Renal pelvis (tissue), 12 donors: ENCODE data around the gene MFSD11. TPM values are rescaled to one million over a fixed set of nuclear protein-coding genes. Genes with fewer than 3 reads are reported as not detected.
"Not testable (repeated sequence)": the region's sequence is repeated elsewhere in the genome, so short reads cannot be mapped to it uniquely, and the experiment has no call there.

ENCODE experiments used
- DNase-seq: peaks from one replicate; pipeline ENCODE4 v3.0.0-alpha.2; 2013
- long read RNA-seq, 16 experiments: transcript quantifications; one replicate each; lab custom pipeline, GENCODE V29; 2026
- polyA plus RNA-seq, 3 donors: library from polyadenylated mRNA; unstranded; fragments of 120-200 nt; gene quantifications; one replicate each; pipeline ENCODE4 v1.2.1, GENCODE V29; 2013; ENCODE audit not compliant: insufficient read length in 3 of 3

Gene MFSD11
- 10 to 100 TPM; 20.6 to 33.3 (median 27.4) TPM for polyA plus RNA-seq
- long read RNA-seq, donor 1, partial matches to known transcripts, result 0 of 5 reads
- long read RNA-seq, donor 1, other reads (novel, unspliced or antisense), result 0 of 5 reads
- long read RNA-seq, donor 2, partial matches to known transcripts, result 0 of 5 reads
- long read RNA-seq, donor 2, other reads (novel, unspliced or antisense), result 0 of 5 reads
- long read RNA-seq, donor 3, partial matches to known transcripts, result 0 of 9 reads
- long read RNA-seq, donor 3, other reads (novel, unspliced or antisense), result 0 of 9 reads
- long read RNA-seq, donor 4, partial matches to known transcripts, result 0 of 3 reads
- long read RNA-seq, donor 4, other reads (novel, unspliced or antisense), result 0 of 3 reads
- long read RNA-seq, donor 5, partial matches to known transcripts, result 0 of 1 reads
- long read RNA-seq, donor 5, other reads (novel, unspliced or antisense), result 0 of 1 reads
- long read RNA-seq, donor 6, partial matches to known transcripts, result 0 of 3 reads
- long read RNA-seq, donor 6, other reads (novel, unspliced or antisense), result 0 of 3 reads
- long read RNA-seq, donor 7, partial matches to known transcripts, result 0 of 3 reads
- long read RNA-seq, donor 7, other reads (novel, unspliced or antisense), result 0 of 3 reads
- long read RNA-seq, donor 8, partial matches to known transcripts, result 0 of 2 reads
- long read RNA-seq, donor 8, other reads (novel, unspliced or antisense), result 0 of 2 reads
- long read RNA-seq, donor 9, transcript MFSD11-216 (1 exons, 1,141 nt), result major isoform, 6 of 14 reads
- long read RNA-seq, donor 9, partial matches to known transcripts, result 0 of 14 reads
- long read RNA-seq, donor 9, other reads (novel, unspliced or antisense), result 0 of 14 reads
- long read RNA-seq, donor 10, partial matches to known transcripts, result 0 of 4 reads
- long read RNA-seq, donor 10, other reads (novel, unspliced or antisense), result 0 of 4 reads
- long read RNA-seq, donor 11, partial matches to known transcripts, result 0 of 5 reads
- long read RNA-seq, donor 11, other reads (novel, unspliced or antisense), result 0 of 5 reads
- long read RNA-seq, donor 12, partial matches to known transcripts, result 0 of 6 reads
- long read RNA-seq, donor 12, other reads (novel, unspliced or antisense), result 0 of 6 reads
- long read RNA-seq, donor 13, partial matches to known transcripts, result 0 of 4 reads
- long read RNA-seq, donor 13, other reads (novel, unspliced or antisense), result 0 of 4 reads
- long read RNA-seq, donor 14, result 0 reads
- long read RNA-seq, donor 15, result 0 reads
- long read RNA-seq, donor 16, partial matches to known transcripts, result 0 of 5 reads
- long read RNA-seq, donor 16, other reads (novel, unspliced or antisense), result 0 of 5 reads

DNA sequence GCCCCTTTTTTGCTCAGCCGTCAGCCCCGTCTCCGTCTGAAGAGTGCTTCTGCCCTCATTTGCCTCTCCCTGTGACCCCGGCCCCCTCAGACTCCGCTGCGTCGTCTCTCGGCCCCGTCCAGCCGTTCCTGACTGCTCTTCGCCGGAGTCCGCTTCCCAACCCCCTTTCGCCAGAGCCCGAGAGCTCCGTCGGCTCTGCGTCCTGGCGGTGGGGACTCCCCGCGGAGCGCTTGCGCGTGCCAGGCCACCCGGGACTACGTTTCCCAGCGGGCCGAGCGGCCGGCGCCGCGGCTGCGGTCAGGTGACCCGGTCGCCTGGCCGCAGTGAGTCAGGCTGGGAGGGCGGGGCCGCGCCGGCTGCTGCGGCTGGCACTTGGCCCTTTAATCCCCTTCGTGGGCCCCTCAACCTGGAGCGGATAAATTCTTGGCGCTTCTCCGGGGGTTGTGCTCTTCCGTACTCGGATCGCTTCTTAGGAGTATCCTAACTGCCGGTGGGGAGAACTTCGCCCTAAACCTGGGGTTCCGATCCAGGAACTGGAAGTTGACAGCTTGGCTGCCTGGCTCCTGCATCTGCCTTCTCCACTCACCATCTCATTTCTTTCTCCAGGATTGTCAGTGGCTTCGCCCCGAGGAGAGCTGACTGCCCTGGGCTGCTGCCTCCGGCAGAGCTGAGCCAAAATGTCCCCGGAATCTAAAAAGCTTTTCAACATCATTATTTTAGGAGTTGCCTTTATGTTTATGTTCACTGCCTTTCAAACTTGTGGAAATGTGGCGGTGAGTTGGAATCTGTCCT is at the start of gene MFSD11:
MFSD11 (plus strand) TSS at position 444 of the 792 bp plus-strand sequence; CDS start at position 678, 234 bp downstream.
- peak; percentile 93 for DNase-seq

- no peak for DNase-seq
Observed at GRCh38 chr17:76688165-76688622, 49.7 kb upstream of the MFSD11 start.

- DNase-seq, result no peak
Observed at GRCh38 chr17:76689859-76690258, 48.1 kb upstream of the MFSD11 start.

- no peak for DNase-seq
Observed at GRCh38 chr17:76690596-76691280, 47.2 kb upstream of the MFSD11 start.

DNA sequence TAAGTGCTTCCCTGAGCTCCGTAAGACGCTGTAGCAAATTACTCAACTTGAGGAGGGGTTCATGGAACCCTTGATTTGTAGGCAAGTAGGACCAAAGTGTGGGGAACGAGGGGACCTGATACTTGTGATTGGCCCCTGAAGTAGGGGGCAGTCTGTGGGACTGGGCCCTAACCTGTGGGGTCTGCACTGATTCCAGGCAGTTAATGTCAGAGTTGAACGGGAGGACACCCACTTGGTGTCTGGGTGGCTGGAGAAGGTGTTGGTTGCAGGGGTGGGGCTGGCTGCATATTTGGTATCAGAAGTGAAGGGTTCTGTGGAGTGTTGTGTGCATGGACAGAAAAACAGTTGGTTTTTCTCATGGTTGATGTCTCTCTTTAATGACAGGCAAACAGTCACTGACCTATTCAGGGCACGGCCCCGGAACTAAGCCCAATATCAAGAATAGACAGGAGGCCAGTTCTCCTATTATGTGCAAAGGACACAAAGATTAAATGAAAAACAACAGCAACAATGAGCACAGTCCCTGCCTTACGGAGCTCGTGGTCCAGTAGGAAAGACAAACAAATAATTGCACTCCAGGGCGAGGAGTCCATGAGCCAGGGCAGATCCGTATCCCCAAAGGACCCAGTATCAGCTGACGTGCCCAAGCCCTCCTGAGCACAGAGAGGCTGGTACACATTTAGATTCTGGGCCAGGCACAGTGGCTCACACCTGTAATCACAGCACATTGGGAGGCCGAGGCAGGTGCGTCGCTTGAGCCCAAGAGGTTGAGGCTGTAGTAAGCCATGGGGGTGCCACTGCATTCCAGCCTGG is 46.3 kb upstream of the MFSD11 start:
- DNase-seq, result no peak

DNA sequence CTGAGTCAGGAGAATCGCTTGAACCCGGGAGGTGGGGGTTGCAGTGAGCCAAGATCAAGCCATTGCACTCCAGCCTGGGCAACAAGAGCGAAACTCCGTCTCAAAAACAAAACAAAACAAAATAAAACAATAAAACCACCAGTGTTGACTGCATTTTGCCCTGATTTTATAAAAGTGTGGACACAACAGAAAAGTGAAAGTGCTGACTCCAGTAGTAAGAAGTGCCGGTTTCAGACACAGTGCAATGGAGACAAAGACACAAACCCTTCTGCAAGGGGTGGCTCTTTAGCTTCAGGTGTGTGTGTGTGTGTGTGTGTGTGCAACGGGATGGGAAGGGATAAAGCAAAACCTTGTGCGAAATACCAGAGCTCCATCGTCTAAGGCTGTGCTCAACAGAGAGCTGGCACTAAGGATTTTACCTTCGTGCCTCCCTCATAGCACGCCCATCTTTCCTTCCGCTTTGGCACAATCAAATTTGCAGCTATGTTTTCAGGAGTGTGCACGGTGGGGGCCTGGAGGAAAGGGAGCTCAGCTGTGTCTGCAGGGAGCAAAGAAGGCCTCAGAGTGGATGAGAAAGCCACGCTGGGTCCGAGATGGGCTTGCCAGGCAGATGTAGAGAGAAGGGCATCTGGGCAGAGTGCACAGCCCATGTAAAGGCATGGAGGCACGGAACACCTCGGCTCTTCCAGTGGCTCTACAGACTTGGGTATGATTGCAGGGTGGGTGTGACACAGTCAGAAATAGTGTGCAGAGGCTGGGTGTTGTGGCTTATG is 42.7 kb upstream of the MFSD11 start:
- no peak for DNase-seq

GRCh38 chr17:76696763-76697701 is 40.9 kb upstream of the MFSD11 start:
- no peak for DNase-seq

GRCh38 chr17:76697702-76698465 is 40.0 kb upstream of the MFSD11 start:
- DNase-seq, result no peak

GRCh38 chr17:76698466-76698977 is 39.4 kb upstream of the MFSD11 start:
- DNase-seq, result not testable (repeated sequence)

GRCh38 chr17:76700270-76700616 is 37.7 kb upstream of the MFSD11 start:
- DNase-seq, result no peak

DNA sequence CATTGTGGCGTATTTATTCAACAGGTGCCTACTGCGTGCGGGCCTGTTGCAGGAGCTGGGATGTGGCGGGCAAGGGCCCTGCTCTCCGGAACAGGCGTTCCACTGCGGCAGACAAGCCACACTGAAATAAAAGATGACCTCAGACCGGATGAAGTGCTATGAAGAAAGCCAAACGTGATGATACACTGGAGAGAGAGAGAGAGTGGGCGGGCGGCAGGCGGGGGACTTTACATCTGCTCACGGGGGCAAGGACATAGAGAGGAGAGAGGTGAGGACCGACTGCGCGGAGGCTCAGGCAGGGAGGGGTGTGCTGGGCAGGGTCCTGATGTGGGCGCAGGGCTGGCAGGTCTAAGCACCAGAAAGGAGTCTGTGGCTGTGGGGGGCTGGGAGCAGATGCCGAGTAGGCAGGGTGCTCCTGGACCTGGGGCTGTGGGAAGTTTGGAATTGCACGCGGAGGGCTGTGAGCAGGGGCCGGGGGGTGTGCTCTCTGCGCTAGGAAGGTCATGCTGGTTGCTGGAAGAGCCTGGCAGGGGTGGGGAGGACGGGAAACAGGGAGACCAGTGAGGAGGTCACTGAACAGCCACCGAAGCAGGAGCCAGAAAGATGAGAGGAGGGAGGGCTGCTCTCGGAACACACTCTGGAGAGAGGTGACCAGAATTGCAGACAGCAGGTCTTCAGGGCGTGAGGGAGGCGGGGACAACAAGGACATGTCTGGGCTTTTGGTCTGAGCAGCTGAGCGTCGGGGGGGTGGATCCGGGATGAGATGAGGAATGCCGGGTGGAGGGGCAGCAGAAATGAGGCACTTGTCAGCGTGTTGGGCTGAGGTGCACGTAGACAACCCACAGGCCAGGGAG is 37.1 kb upstream of the MFSD11 start:
- DNase-seq, result peak; percentile 80

- no peak for DNase-seq
Observed at GRCh38 chr17:76701471-76701967, 36.4 kb upstream of the MFSD11 start.

DNA sequence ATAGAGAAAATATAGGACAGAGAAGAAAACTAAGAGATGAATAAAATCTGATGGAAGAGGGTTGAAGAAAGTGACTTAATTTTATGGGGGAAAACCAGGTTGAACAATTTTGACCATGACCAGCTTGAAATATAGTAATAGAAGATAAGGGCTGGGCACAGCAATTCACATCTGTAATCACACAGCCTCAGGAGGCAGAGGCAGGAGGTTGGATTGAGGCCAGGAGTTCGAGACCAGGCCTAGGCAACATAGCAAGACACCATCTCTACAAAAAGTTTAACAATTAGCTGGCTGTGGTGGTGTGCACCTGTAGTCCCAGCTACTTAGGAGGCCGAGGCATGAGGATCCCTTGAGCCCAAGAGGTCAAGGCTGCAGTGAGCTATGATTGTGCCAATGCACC is 35.8 kb upstream of the MFSD11 start:
- DNase-seq, result no peak

GRCh38 chr17:76702941-76703637 is 34.8 kb upstream of the MFSD11 start:
- DNase-seq, result no peak

GRCh38 chr17:76704805-76705204 is 33.1 kb upstream of the MFSD11 start:
- no peak for DNase-seq
